OCI-LY1 (cell line): ENCODE data around the gene ARHGEF19.
"Not testable (repeated sequence)": the region's sequence is repeated elsewhere in the genome, so short reads cannot be mapped to it uniquely, and the experiment has no call there.

ENCODE experiments used
- H2AFZ ChIP-seq: fragments of 200-600 bp; sonication (generic), shearing (Covaris generic); 2 replicates; pipeline ENCODE4 v1.6.0; 2014; ENCODE audit warnings: antibody characterized with exemption, mild to moderate bottlenecking, low read length
- H3F3A ChIP-seq: fragments of 200-600 bp; sonication (generic), shearing (Covaris generic); 2 replicates; pipeline ENCODE4 v1.6.0; 2014; ENCODE audit warnings: mild to moderate bottlenecking, antibody characterized with exemption, low read length, moderate library complexity; ENCODE audit not compliant: insufficient read depth
- H3K27ac ChIP-seq: fragments of 200-600 bp; sonication (generic); 2 replicates; pipeline ENCODE4 v1.5.1; 2014; ENCODE audit warnings: low read length, mixed run types, mild to moderate bottlenecking, low read depth; ENCODE audit not compliant: poor library complexity, severe bottlenecking
- H3K27me3 ChIP-seq: fragments of 200-600 bp; sonication (generic); 2 replicates; pipeline ENCODE4 v1.6.0; 2014; ENCODE audit warnings: antibody characterized with exemption, mild to moderate bottlenecking, low read length, moderate library complexity; ENCODE audit not compliant: insufficient read depth
- H3K36me3 ChIP-seq: fragments of 200-600 bp; sonication (generic); 2 replicates; pipeline ENCODE4 v1.6.1; 2014; ENCODE audit warnings: mild to moderate bottlenecking, antibody characterized with exemption, low read length, moderate library complexity, mixed read lengths; ENCODE audit not compliant: insufficient read depth
- H3K4me1 ChIP-seq: fragments of 200-600 bp; sonication (generic); 2 replicates; pipeline ENCODE4 v1.5.1; 2014; ENCODE audit warnings: mild to moderate bottlenecking, low read length, moderate library complexity; ENCODE audit not compliant: insufficient read depth, severe bottlenecking
- H3K4me2 ChIP-seq: fragments of 200-600 bp; sonication (generic), shearing (Covaris generic); 2 replicates; pipeline ENCODE4 v1.6.1; 2014; ENCODE audit warnings: low read length
- H3K4me3 ChIP-seq: fragments of 200-600 bp; sonication (generic); 2 replicates; pipeline ENCODE4 v1.5.1; 2014; ENCODE audit warnings: low read length, low read depth, mild to moderate bottlenecking, mixed read lengths; ENCODE audit not compliant: poor library complexity, severe bottlenecking
- H3K79me2 ChIP-seq: fragments of 200-600 bp; shearing (Covaris generic); 2 replicates; pipeline ENCODE4 v1.6.1; 2016; ENCODE audit warnings: mixed run types, low read length, mixed read lengths; ENCODE audit not compliant: insufficient read depth
- H3K9ac ChIP-seq: fragments of 200-600 bp; sonication (generic), shearing (Covaris generic); 2 replicates; pipeline ENCODE4 v1.6.1; 2014; ENCODE audit warnings: mild to moderate bottlenecking, low read length, mixed read lengths
- H3K9me2 ChIP-seq: fragments of 200-600 bp; sonication (generic), shearing (Covaris generic); 2 replicates; pipeline ENCODE4 v1.6.1; 2014; ENCODE audit warnings: low read depth, mild to moderate bottlenecking, low read length, mixed read lengths
- H3K9me3 ChIP-seq: fragments of 200-600 bp; shearing (Covaris generic); 2 replicates; pipeline ENCODE4 v1.6.1; 2014; ENCODE audit warnings: low read length, mixed read lengths
- H4K20me1 ChIP-seq: fragments of 200-600 bp; sonication (generic), shearing (Covaris generic); 2 replicates; pipeline ENCODE4 v1.6.0; 2016; ENCODE audit warnings: mild to moderate bottlenecking, low read length; ENCODE audit not compliant: insufficient read depth
- CTCF ChIP-seq: fragments of 200-600 bp; sonication (generic), shearing (Covaris generic); IDR thresholded peaks from 2 replicates; pipeline ENCODE4 v1.5.1; 2017; ENCODE audit warnings: mild to moderate bottlenecking, antibody characterized with exemption, low read length, moderate library complexity, mixed read lengths
- EZH2 ChIP-seq: fragments of 200-600 bp; sonication (generic), shearing (Covaris generic); IDR thresholded peaks from 2 replicates; pipeline ENCODE4 v1.8.0; 2017; ENCODE audit warnings: borderline replicate concordance, mixed run types, mild to moderate bottlenecking, antibody characterized with exemption, low read length, moderate library complexity, mixed read lengths

The ARHGEF19 gene

DNA sequence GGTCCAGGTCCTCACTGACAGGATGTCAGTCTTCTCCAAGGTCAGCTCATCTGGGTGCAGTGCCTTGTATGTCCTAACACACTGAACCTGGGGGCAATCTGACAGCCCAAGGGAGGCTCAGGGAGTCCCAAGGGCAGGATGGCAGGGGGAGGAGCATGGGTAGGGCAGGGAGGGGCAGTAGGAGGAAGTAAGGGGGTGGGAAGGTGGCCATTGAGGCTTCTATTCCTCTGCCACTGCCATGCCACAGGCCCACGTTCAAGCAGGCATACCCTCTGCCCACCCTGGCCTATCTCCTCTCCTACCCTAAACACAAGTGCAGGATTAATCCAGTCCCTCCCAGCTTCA is 13.3 kb downstream of the ARHGEF19 start:
- H3K79me2 ChIP-seq, result no peaks in the 10 kb centered on the region
- no peak overlapping the region for H3K4me3 ChIP-seq
- H3K9me2 ChIP-seq, result no peaks in the 10 kb centered on the region
- H3K9me3 ChIP-seq, result no peaks in the 10 kb centered on the region
- H3K4me1 ChIP-seq, result peaks cover 4% of the 10 kb centered on the region
- H3K27ac ChIP-seq, result no peak overlapping the region
- H3F3A ChIP-seq, result no peaks in the 10 kb centered on the region
- no peak overlapping the region for H3K4me2 ChIP-seq
- TF ChIP-seq EZH2 (no peak), CTCF (no peak)
- no peak overlapping the region for H2AFZ ChIP-seq
- no peaks in the 10 kb centered on the region for H4K20me1 ChIP-seq
- H3K9ac ChIP-seq, result no peak overlapping the region
- no peaks in the 10 kb centered on the region for H3K27me3 ChIP-seq
- no peaks in the 10 kb centered on the region for H3K36me3 ChIP-seq

GRCh38 chr1:16198444-16199156 is 13.9 kb downstream of the ARHGEF19 start:
- TF ChIP-seq EZH2 (no peak), CTCF (no peak)
- Histone ChIP-seq H3K9me3 (no peaks in the 10 kb centered on the region), H3K27ac (no peak overlapping the region), H3F3A (no peaks in the 10 kb centered on the region), H3K4me1 (peaks cover 4% of the 10 kb centered on the region), H4K20me1 (no peaks in the 10 kb centered on the region), H3K79me2 (no peaks in the 10 kb centered on the region), H2AFZ (no peak overlapping the region), H3K9ac (no peak overlapping the region), H3K27me3 (no peaks in the 10 kb centered on the region), H3K4me3 (no peak overlapping the region), H3K4me2 (no peak overlapping the region), H3K9me2 (no peaks in the 10 kb centered on the region), H3K36me3 (no peaks in the 10 kb centered on the region)

DNA sequence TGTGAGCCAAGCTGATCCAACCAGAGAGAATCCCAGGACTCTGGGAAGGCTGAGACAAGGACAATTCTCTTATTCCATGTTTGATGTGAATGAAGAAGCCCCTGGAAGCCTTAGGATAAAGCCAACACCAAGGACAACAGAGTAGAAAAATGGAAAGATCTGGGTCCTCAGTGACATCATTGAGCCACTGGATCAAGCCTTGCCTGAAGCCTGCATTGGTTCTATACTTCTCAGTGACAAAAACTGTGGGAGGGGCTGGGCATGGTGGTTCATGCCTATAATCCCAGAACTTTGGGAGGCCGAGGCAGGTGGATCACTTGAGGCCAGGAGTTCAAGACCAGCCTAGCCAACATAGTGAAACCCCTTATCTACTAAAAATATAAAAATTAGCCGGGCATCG is 15.6 kb downstream of the ARHGEF19 start:
- H3K27me3 ChIP-seq, result no peaks in the 10 kb centered on the region
- no peak overlapping the region for H2AFZ ChIP-seq
- no peaks in the 10 kb centered on the region for H4K20me1 ChIP-seq
- no peak overlapping the region for H3K9ac ChIP-seq
- no peak for TF ChIP-seq CTCF
- no peak for TF ChIP-seq EZH2
- H3K36me3 ChIP-seq, result no peaks in the 10 kb centered on the region
- H3K4me3 ChIP-seq, result no peak overlapping the region
- no peaks in the 10 kb centered on the region for H3F3A ChIP-seq
- peaks cover 4% of the 10 kb centered on the region for H3K4me1 ChIP-seq
- H3K9me3 ChIP-seq, result no peaks in the 10 kb centered on the region
- no peaks in the 10 kb centered on the region for H3K9me2 ChIP-seq
- no peaks in the 10 kb centered on the region for H3K79me2 ChIP-seq
- H3K27ac ChIP-seq, result no peak overlapping the region
- no peak overlapping the region for H3K4me2 ChIP-seq

GRCh38 chr1:16196139-16196538 is 16.3 kb downstream of the ARHGEF19 start:
- not testable (repeated sequence) for H3K9ac ChIP-seq, H3K4me1 ChIP-seq, H3K36me3 ChIP-seq, H3K27me3 ChIP-seq, H2AFZ ChIP-seq, H4K20me1 ChIP-seq, H3K4me2 ChIP-seq, H3K9me3 ChIP-seq, H3F3A ChIP-seq, H3K79me2 ChIP-seq, H3K4me3 ChIP-seq, H3K9me2 ChIP-seq, H3K27ac ChIP-seq
